HepG2 (cell line): ENCODE measurements around the gene IQGAP2. TPM values are rescaled to one million over a fixed set of nuclear protein-coding genes. Genes with fewer than 3 reads are reported as not detected.
A peak's percentile ranks its signal among the peaks of the same experiment; 100 is the strongest.

Experiments used
- ASH2L ChIP-seq: fragments of 300-600, 200-600 bp; sonication (generic); IDR thresholded peaks from 2 replicates; pipeline ENCODE4 v1.7.0; 2017; ENCODE audit warnings: low read depth, mild to moderate bottlenecking, moderate library complexity, mixed read lengths, low read length; ENCODE audit not compliant: insufficient read length
- ATRX ChIP-seq: sonication (generic); formaldehyde crosslinking; IDR thresholded peaks from 2 replicates; pipeline ENCODE4 v1.4.0; 2020; ENCODE audit warnings: missing genetic modification reagents, borderline replicate concordance
- CEBPG ChIP-seq: IDR thresholded peaks from 2 replicates; pipeline ENCODE4 v1.6.1; 2016
- ERF ChIP-seq: IDR thresholded peaks from 2 replicates; pipeline ENCODE4 v1.6.1; 2018; ENCODE audit warnings: missing biosample characterization, missing genetic modification reagents
- FIP1L1 ChIP-seq: fragments of 200-400 bp; formaldehyde crosslinking; IDR thresholded peaks from 2 replicates; pipeline ENCODE4 v1.6.1; 2018; ENCODE audit warnings: low read depth, mild to moderate bottlenecking, low read length, moderate library complexity, borderline replicate concordance; ENCODE audit not compliant: insufficient read depth
- GLI4 ChIP-seq: sonication (generic); formaldehyde crosslinking; IDR thresholded peaks from 2 replicates; pipeline ENCODE4 v1.5.1; 2020; ENCODE audit warnings: missing genetic modification reagents, mild to moderate bottlenecking, moderate library complexity, borderline replicate concordance
- HNRNPK ChIP-seq: fragments of 200-400 bp; formaldehyde crosslinking; IDR thresholded peaks from 2 replicates; pipeline ENCODE4 v1.6.1; 2018; ENCODE audit warnings: low read length, low read depth, moderate library complexity, mild to moderate bottlenecking; ENCODE audit not compliant: poor library complexity, severe bottlenecking
- HOXA5 ChIP-seq: sonication (generic); formaldehyde crosslinking; IDR thresholded peaks from 2 replicates; pipeline ENCODE4 v1.4.0; 2020; ENCODE audit warnings: missing genetic modification reagents
- ISL2 ChIP-seq: sonication (generic); formaldehyde crosslinking; IDR thresholded peaks from 2 replicates; pipeline ENCODE4 v1.5.0; 2020; ENCODE audit warnings: missing genetic modification reagents
- KLF6 ChIP-seq: IDR thresholded peaks from 2 replicates; pipeline ENCODE4 v1.8.0; 2016; ENCODE audit warnings: missing biosample characterization, missing genetic modification reagents
- MBNL3 ChIP-seq: fragments of 250-450 bp; sonication (Bioruptor Pico); conservative IDR thresholded peaks from 2 replicates; pipeline ENCODE4 v1.8.0; 2022; ENCODE audit warnings: mild to moderate bottlenecking, inconsistent platforms
- SCMH1 ChIP-seq: sonication (generic); formaldehyde crosslinking; IDR thresholded peaks from 2 replicates; pipeline ENCODE4 v1.9.0; 2021; ENCODE audit warnings: missing genetic modification reagents, mild to moderate bottlenecking, borderline replicate concordance
- SNRNP70 ChIP-seq: fragments of 200-400 bp; formaldehyde crosslinking; IDR thresholded peaks from 2 replicates; pipeline ENCODE4 v1.6.1; 2017; ENCODE audit warnings: mild to moderate bottlenecking, low read depth, low read length, moderate library complexity
- SP140L ChIP-seq: sonication (generic); formaldehyde crosslinking; IDR thresholded peaks from 2 replicates; pipeline ENCODE4 v1.4.0; 2020; ENCODE audit warnings: missing genetic modification reagents, borderline replicate concordance
- ZBTB38 ChIP-seq: sonication (generic); formaldehyde crosslinking; IDR thresholded peaks from 2 replicates; pipeline ENCODE4 v1.5.1; 2020; ENCODE audit warnings: mild to moderate bottlenecking, missing genetic modification reagents
- ZNF317 ChIP-seq: sonication (generic); formaldehyde crosslinking; IDR thresholded peaks from 2 replicates; pipeline ENCODE4 v1.5.0; 2020; ENCODE audit warnings: mild to moderate bottlenecking, missing genetic modification reagents
- ZNF44 ChIP-seq: sonication (generic); formaldehyde crosslinking; IDR thresholded peaks from 2 replicates; pipeline ENCODE4 v1.5.1; 2020; ENCODE audit warnings: mild to moderate bottlenecking, missing genetic modification reagents
- ZNF460 ChIP-seq: sonication (generic); formaldehyde crosslinking; IDR thresholded peaks from 2 replicates; pipeline ENCODE4 v1.5.1; 2020; ENCODE audit warnings: missing genetic modification reagents, mild to moderate bottlenecking, borderline replicate concordance
- ZNF550 ChIP-seq: sonication (generic); formaldehyde crosslinking; IDR thresholded peaks from 2 replicates; pipeline ENCODE4 v1.4.0; 2020; ENCODE audit warnings: mild to moderate bottlenecking, missing genetic modification reagents, borderline replicate concordance
- ZNF562 ChIP-seq: sonication (generic); formaldehyde crosslinking; IDR thresholded peaks from 2 replicates; pipeline ENCODE4 v1.8.0; 2022; ENCODE audit warnings: missing genetic modification reagents, borderline replicate concordance
- ZNF766 ChIP-seq: sonication (generic); formaldehyde crosslinking; IDR thresholded peaks from 2 replicates; pipeline ENCODE4 v1.5.0; 2020; ENCODE audit warnings: missing genetic modification reagents, borderline replicate concordance
- ZSCAN22 ChIP-seq: sonication (generic); formaldehyde crosslinking; IDR thresholded peaks from 2 replicates; pipeline ENCODE4 v1.4.0; 2020; ENCODE audit warnings: mild to moderate bottlenecking, missing genetic modification reagents
- polyA plus RNA-seq, 8 experiments: library from polyadenylated mRNA; depleted of rRNA in 3 of 8; stranded (reverse) in 7 of 8; unstranded in 1 of 8; fragments of >200 nt; fragmentation: Illumina TruSeq in 4 of 8; extraction: Trizol in 4 of 8; gene quantifications; 2 replicates each; pipeline versions ENCODE4 v1.2.1 to v1.2.3, GENCODE V29; 2011 to 2016; ENCODE audit warnings: low read depth in 4 of 8, missing spikeins in 1 of 8, mixed read lengths in 1 of 8; ENCODE audit not compliant: insufficient read depth in 1 of 8
- total RNA-seq, 5 experiments: library from RNA; depleted of rRNA; stranded (reverse); fragments of >200 nt; fragmentation: Illumina TruSeq; extraction: Trizol; gene quantifications; 2 replicates each; pipeline ENCODE4 v1.2.3, GENCODE V29; 2016; ENCODE audit warnings: low read depth in 1 of 5
- TF ChIP-seq, protein P1 (sequence below): IDR thresholded peaks from 2 replicates; pipeline ENCODE4 v1.6.1; 2016; ENCODE audit warnings: missing biosample characterization, missing genetic modification reagents, low read depth
- TF ChIP-seq, protein P2 (sequence below): IDR thresholded peaks from 2 replicates; pipeline ENCODE4 v1.6.1; 2016; ENCODE audit warnings: missing genetic modification reagents, missing compliant biosample characterization
- TF ChIP-seq, protein P3 (sequence below): sonication (generic); formaldehyde crosslinking; IDR thresholded peaks from 2 replicates; pipeline ENCODE4 v1.8.1; 2023; ENCODE audit warnings: mild to moderate bottlenecking, missing genetic modification reagents
- TF ChIP-seq, protein P4 (sequence below): IDR thresholded peaks from 2 replicates; pipeline ENCODE4 v1.6.1; 2016; ENCODE audit warnings: mild to moderate bottlenecking, missing biosample characterization, missing genetic modification reagents

Gene IQGAP2
- total and polyA plus RNA-seq, 2 of the 13 experiments (the other 11 are each of a cell fraction or from before 2014, with no cell fraction given) = 35.2 to 83.3 TPM

DNA sequence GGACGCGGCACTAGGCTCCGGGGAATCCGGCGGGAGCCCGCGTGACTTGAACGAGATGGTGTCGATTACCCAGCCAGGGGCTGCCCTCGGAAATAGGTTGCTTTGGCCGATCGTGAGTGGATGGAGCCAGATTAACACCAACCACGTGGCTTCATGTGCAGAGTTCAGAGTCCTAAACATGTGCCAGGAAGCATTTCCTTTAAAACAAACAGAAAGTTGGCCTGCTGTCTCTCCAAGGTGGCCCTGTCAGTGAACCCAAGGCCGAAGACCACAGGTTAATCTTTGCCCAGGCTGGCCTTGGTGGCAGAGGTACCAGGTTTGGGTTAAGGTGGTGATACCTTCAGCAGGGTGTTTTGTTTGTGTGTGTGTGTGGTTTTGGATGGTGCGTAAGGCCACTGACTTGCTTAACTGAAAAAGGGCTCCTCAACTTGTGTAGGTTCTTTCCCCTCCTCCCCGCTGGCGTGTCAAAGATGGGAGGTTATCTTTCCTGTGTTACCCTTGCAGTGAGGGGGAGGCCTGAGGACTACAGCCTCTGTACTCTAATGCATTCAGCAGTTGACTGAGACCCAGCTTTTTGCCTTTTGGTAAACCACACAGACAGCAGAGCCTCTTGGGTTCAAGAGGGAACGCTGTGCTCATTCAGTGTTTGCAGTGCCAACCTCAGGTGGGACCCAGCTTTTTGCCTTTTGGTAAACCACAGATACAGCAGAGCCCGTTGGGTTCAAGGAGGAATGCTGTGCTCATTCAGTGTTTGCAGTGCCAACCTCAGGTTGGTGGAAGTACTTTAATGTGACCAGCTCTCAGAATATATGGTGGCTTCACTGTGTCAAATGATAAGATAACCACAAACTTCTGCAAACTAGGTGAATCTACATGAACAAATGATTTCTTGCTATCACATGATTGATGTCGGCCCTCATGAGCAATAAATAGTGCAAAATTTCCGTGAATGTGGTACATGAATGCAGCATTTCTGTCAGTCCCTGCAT, 1.4 kb downstream of the IQGAP2 start (continued):
- TF ChIP-seq MBNL3 (CRISPR knock-in tag) = no peak
- TF ChIP-seq ZNF44 (CRISPR knock-in tag) = no peak
- TF ChIP-seq SP140L (CRISPR knock-in tag) = no peak
- TF ChIP-seq ZNF317 (CRISPR knock-in tag) = peak; percentile 86
- no peak for TF ChIP-seq SCMH1 (CRISPR knock-in tag)
- TF ChIP-seq SNRNP70 = no peak
- TF ChIP-seq, protein P1, sequence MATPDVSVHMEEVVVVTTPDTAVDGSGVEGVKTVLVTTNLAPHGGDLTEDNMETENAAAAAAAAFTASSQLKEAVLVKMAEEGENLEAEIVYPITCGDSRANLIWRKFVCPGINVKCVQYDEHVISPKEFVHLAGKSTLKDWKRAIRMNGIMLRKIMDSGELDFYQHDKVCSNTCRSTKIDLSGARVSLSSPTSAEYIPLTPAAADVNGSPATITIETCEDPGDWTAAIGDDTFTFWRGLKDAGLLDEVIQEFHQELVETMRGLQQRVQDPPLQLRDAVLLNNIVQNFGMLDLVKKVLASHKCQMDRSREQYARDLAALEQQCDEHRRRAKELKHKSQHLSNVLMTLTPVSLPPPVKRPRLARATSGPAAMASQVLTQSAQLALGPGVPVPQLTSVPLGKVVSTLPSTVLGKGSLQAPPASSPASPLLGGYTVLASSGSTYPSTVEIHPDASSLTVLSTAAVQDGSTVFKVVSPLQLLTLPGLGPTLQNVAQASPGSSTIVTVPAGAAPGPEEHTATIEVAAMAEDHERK (CRISPR knock-in tag) = no peak
- TF ChIP-seq ASH2L = no peak
- TF ChIP-seq ERF (CRISPR knock-in tag) = peak; percentile 98
- TF ChIP-seq ZNF766 (CRISPR knock-in tag) = 0 out of 2 replicates have a peak, but pooled peaks have one; percentile 28
- no peak; the same call in 1 of the 2 replicates for TF ChIP-seq ZNF460
- no peak for TF ChIP-seq ATRX
- 0 out of 2 replicates have a peak, but pooled peaks have one; percentile 45 for TF ChIP-seq ZBTB38 (CRISPR knock-in tag)
- TF ChIP-seq ISL2 (CRISPR knock-in tag) = peak; percentile 80; the same call in 1 of the 2 replicates
- TF ChIP-seq, protein P2, sequence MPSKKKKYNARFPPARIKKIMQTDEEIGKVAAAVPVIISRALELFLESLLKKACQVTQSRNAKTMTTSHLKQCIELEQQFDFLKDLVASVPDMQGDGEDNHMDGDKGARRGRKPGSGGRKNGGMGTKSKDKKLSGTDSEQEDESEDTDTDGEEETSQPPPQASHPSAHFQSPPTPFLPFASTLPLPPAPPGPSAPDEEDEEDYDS = peak; percentile 35
- peak; percentile 2 for TF ChIP-seq HNRNPK
- no peak for TF ChIP-seq ZSCAN22 (CRISPR knock-in tag)
- TF ChIP-seq ZNF550 (CRISPR knock-in tag) = no peak
- TF ChIP-seq, protein P3, sequence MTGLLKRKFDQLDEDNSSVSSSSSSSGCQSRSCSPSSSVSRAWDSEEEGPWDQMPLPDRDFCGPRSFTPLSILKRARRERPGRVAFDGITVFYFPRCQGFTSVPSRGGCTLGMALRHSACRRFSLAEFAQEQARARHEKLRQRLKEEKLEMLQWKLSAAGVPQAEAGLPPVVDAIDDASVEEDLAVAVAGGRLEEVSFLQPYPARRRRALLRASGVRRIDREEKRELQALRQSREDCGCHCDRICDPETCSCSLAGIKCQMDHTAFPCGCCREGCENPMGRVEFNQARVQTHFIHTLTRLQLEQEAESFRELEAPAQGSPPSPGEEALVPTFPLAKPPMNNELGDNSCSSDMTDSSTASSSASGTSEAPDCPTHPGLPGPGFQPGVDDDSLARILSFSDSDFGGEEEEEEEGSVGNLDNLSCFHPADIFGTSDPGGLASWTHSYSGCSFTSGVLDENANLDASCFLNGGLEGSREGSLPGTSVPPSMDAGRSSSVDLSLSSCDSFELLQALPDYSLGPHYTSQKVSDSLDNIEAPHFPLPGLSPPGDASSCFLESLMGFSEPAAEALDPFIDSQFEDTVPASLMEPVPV (CRISPR knock-in tag) = peak; percentile 89
- no peak for TF ChIP-seq GLI4
- TF ChIP-seq KLF6 (CRISPR knock-in tag) = peak; percentile 90
- no peak for TF ChIP-seq HOXA5 (CRISPR knock-in tag)
- TF ChIP-seq ZNF562 (CRISPR knock-in tag) = no peak
- 0 out of 2 replicates have a peak, but pooled peaks have one; percentile 30 for TF ChIP-seq CEBPG (CRISPR knock-in tag)
- TF ChIP-seq, protein P4, sequence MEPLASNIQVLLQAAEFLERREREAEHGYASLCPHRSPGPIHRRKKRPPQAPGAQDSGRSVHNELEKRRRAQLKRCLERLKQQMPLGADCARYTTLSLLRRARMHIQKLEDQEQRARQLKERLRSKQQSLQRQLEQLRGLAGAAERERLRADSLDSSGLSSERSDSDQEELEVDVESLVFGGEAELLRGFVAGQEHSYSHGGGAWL = peak; percentile 56
- no peak for TF ChIP-seq FIP1L1
